Sigmoid colon (tissue), 7 donors: ENCODE results near the gene ATXN1. TPM values are rescaled to one million over a fixed set of nuclear protein-coding genes. Genes with fewer than 3 reads are reported as not detected.

Source experiments
- DNase-seq: peaks from one replicate; pipeline ENCODE4 v3.0.0-alpha.2; 2019
- H3K27ac ChIP-seq, 4 donors: fragments of 200-600 bp; sonication (generic); one replicate each; pipeline ENCODE4 v1.5.1; 2016 to 2019; ENCODE audit warnings: mild to moderate bottlenecking in 1 of 4
- H3K27me3 ChIP-seq, 3 donors: fragments of 200-600 bp; sonication (generic); one replicate each; pipeline ENCODE4 v1.5.1; 2019; ENCODE audit warnings: mild to moderate bottlenecking in 1 of 3
- H3K36me3 ChIP-seq, 4 donors: fragments of 200-600 bp; sonication (generic); one replicate each; pipeline ENCODE4 v1.5.1; 2016 to 2019
- H3K4me1 ChIP-seq, 4 donors: fragments of 200-600 bp; sonication (generic); one replicate each; pipeline ENCODE4 v1.5.1; 2017 to 2019
- H3K4me3 ChIP-seq, 4 donors: fragments of 200-600 bp; sonication (generic); one replicate each; pipeline ENCODE4 v1.5.1; 2017 to 2019; ENCODE audit warnings: mild to moderate bottlenecking in 2 of 4, moderate library complexity in 1 of 4
- H3K9me3 ChIP-seq, 4 donors: fragments of 200-600 bp in 3 of 4; sonication (generic) in 3 of 4; one replicate each; pipeline versions ENCODE4 v1.5.1 to v1.6.1; 2013 to 2019
- CTCF ChIP-seq, 4 experiments: fragments of 450-650 bp in 3 of 4; fragments of 200-600 bp in 1 of 4; IDR thresholded peaks; one replicate each; pipeline ENCODE4 v1.5.1; 2016 to 2019; ENCODE audit warnings: antibody characterized with exemption in 4 of 4, mild to moderate bottlenecking in 3 of 4, moderate library complexity in 2 of 4
- EP300 ChIP-seq, 4 donors: sonication (generic); formaldehyde crosslinking; IDR thresholded peaks; one replicate each; pipeline ENCODE4 v1.6.1; 2017; ENCODE audit warnings: antibody characterized with exemption in 4 of 4
- POLR2A ChIP-seq, 2 donors: fragments of 450-650 bp; IDR thresholded peaks; one replicate each; pipeline ENCODE4 v1.6.1; 2016; ENCODE audit warnings: antibody characterized with exemption in 2 of 2, mild to moderate bottlenecking in 2 of 2, moderate library complexity in 2 of 2
- POLR2AphosphoS5 ChIP-seq, 4 donors: sonication (generic); formaldehyde crosslinking; IDR thresholded peaks; one replicate each; pipeline ENCODE4 v1.6.1; 2017; ENCODE audit warnings: antibody characterized with exemption in 4 of 4
- WGBS, 2 donors: extraction: QIAGEN DNeasy Blood & Tissue Kit; methylation state at CpG; one replicate each; pipeline ENCODE4 v1.1.7; 2013; 5-methylcytosine and 5-hydroxymethylcytosine counted together
- intact Hi-C: fragments of 100-400 bp; cut with DNase I; formaldehyde crosslinking; loops from one replicate; pipeline ENCODE4 v1.15.1; 2023
- polyA plus RNA-seq, 3 donors: library from polyadenylated mRNA; stranded (reverse); fragments of 200-250 nt; gene quantifications; one replicate each; pipeline ENCODE4 v1.2.3, GENCODE V29; 2013
- total RNA-seq, 4 donors: library from RNA; depleted of rRNA; stranded (reverse); fragments of >200 nt; gene quantifications; one replicate each; pipeline ENCODE4 v1.1.0, GENCODE V29; 2016
- donor health status: healthy with polysubstance abuse.
- donor health status: Bipolar disorder and iron deficiency.
- donor health status: healthy.

The ATXN1 gene
- total and polyA plus RNA-seq, 7 donors = 4.8 to 95.3 (median 37.7) TPM

- no peak overlapping the region for H3K4me3 ChIP-seq
- peaks cover 0 to 8% (median 2%) of the 10 kb centered on the region in 4 donors for H3K4me1 ChIP-seq
- TF ChIP-seq POLR2A (IDR thresholded peaks at IDR 0.05) = no peak
- TF ChIP-seq CTCF (IDR thresholded peaks at IDR 0.05) = no peak
- TF ChIP-seq POLR2AphosphoS5 (IDR thresholded peaks at IDR 0.05) = no peak
- TF ChIP-seq EP300 (IDR thresholded peaks at IDR 0.05) = no peak
- no peaks in the 10 kb centered on the region for H3K36me3 ChIP-seq
- intact Hi-C loops = no loop called here
- no peak for DNase-seq
- WGBS, 2 donors = 88 to 89% methylated on average over 8 of the region's 8 CpGs
- H3K9me3 ChIP-seq = no peaks in the 10 kb centered on the region
- no peaks in the 10 kb centered on the region for H3K27me3 ChIP-seq
- no peak overlapping the region for H3K27ac ChIP-seq
Observed at GRCh38 chr6:16539086-16539931, 222.0 kb downstream of the ATXN1 start.

- Histone ChIP-seq H3K36me3 (no peaks in the 10 kb centered on the region), H3K4me1 (peaks cover 0 to 4% (median 0%) of the 10 kb centered on the region in 4 donors), H3K27me3 (no peaks in the 10 kb centered on the region), H3K4me3 (no peak overlapping the region), H3K9me3 (no peaks in the 10 kb centered on the region), H3K27ac (no peak overlapping the region)
- DNase-seq = no peak
- intact Hi-C loops = no loop called here
- 63 to 76% methylated on average over 5 of the region's 5 CpGs for WGBS, 2 donors
- TF ChIP-seq POLR2AphosphoS5 (IDR thresholded peaks at IDR 0.05) (no peak), CTCF (IDR thresholded peaks at IDR 0.05) (no peak), EP300 (IDR thresholded peaks at IDR 0.05) (no peak), POLR2A (IDR thresholded peaks at IDR 0.05) (no peak)
Observed at GRCh38 chr6:16535564-16535963, 225.7 kb downstream of the ATXN1 start.

- DNase-seq = no peak
- TF ChIP-seq CTCF (IDR thresholded peaks at IDR 0.05) (no peak), POLR2AphosphoS5 (IDR thresholded peaks at IDR 0.05) (no peak), EP300 (IDR thresholded peaks at IDR 0.05) (no peak), POLR2A (IDR thresholded peaks at IDR 0.05) (no peak)
- Histone ChIP-seq H3K4me1 (peaks cover 0 to 4% (median 0%) of the 10 kb centered on the region in 4 donors), H3K27me3 (no peaks in the 10 kb centered on the region), H3K4me3 (no peak overlapping the region), H3K36me3 (no peaks in the 10 kb centered on the region), H3K27ac (no peak overlapping the region), H3K9me3 (no peaks in the 10 kb centered on the region)
- intact Hi-C loops = no loop called here
- WGBS, 2 donors = 91% methylated on average over 6 of the region's 6 CpGs
Observed at GRCh38 chr6:16533721-16534136, 227.5 kb downstream of the ATXN1 start.

GRCh38 chr6:16533210-16533609 is 228.1 kb downstream of the ATXN1 start:
- H3K27ac ChIP-seq = no peak overlapping the region
- H3K9me3 ChIP-seq = no peaks in the 10 kb centered on the region
- no peak overlapping the region for H3K4me3 ChIP-seq
- DNase-seq = no peak
- no peaks in the 10 kb centered on the region for H3K36me3 ChIP-seq
- no peaks in the 10 kb centered on the region for H3K27me3 ChIP-seq
- 17 to 61% methylated on average over 2 of the region's 2 CpGs for WGBS, 2 donors
- intact Hi-C loops = no loop called here
- peaks cover 0 to 4% (median 0%) of the 10 kb centered on the region in 4 donors for H3K4me1 ChIP-seq
- TF ChIP-seq EP300 (IDR thresholded peaks at IDR 0.05) (no peak), POLR2A (IDR thresholded peaks at IDR 0.05) (no peak), CTCF (IDR thresholded peaks at IDR 0.05) (no peak), POLR2AphosphoS5 (IDR thresholded peaks at IDR 0.05) (no peak)
